A172 (cell line): ENCODE results near the gene ITIH5. TPM values are rescaled to one million over a fixed set of nuclear protein-coding genes. Genes with fewer than 3 reads are reported as not detected.

Source experiments
- DNase-seq: peaks from one replicate; pipeline ENCODE4 v3.0.0-alpha.2; 2015; ENCODE audit warnings: low spot score
- total RNA-seq: library from RNA; depleted of rRNA; stranded (reverse); fragments of >200 nt; shearing (Covaris generic); gene quantifications from 2 replicates; pipeline ENCODE4 v1.2.3, GENCODE V29; 2014

The ITIH5 gene
- total RNA-seq, 1 experiment from 2014 or later: 0.09 TPM

DNA sequence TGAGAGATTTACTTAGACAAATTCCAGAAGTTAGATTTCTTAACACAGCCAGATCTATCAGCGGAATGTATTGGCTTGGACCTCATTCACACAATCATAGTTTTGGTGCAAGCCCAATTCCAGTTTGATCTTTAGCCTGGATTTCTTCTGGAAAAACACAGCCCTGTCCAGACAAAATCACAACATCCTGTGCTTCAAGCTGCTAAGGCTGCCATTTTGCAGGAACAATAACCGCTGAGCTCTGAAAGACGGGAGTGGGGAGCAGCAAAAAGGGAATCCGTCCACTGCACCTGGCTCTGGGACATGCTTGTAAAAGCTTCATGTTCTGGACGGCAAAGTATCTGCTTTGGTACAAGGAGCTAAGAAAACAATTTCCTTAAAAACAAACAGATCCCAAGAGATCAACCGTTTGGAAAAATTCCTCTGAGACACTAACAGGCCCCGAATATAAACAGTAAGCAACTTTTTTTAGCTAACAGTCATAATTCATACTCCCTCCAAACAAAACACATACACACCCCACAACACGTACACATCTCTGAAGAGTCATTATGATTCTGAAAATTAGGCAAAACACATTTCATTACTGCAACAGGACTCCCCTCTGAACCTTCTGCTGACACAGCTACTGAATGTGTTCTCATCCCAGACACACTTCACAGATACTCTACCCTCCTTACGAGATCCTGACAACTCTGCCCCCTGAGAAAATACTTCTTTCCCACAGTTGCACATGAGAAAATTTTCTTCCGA, 32.4 kb downstream of the ITIH5 start:
- DNase-seq: no peak

DNA sequence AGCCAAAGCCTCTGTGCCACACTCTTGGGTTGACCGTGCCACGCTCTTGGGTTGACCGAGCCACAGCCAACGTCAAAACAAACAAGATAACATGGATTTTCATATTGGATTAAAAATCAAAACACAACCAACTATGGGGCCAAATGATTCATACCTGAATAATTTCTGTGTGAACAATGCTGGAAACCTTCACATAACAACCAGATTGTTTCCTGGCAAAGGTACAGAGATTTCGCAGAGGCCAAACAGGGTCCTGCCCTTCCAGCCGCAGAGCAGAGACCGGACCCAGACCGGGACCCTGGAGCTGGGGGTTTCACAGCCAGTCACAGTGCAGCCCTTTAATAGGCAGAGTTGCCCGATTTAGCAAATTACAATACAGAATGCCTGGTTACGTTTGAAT, 40.5 kb downstream of the ITIH5 start:
- no peak for DNase-seq

DNA sequence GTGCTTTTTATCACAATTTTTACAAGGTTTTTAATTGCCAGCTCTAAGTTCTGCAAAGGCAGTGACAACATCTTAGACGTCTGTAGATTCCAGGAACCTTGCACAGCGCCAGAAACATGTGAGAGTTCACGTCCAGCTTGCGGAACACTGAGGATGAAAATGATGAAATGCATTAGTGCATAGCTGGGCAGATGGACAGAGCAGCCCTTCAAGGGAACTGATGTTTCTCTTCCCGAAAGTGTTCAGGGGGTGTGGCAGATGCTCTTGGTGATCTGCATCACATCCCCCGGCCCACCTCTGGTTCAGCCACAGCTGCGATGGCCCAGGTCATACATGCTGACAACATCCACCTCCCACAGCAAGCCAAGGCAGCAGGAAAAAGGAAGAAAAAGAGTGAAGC, 40.9 kb downstream of the ITIH5 start:
- DNase-seq: no peak

DNA sequence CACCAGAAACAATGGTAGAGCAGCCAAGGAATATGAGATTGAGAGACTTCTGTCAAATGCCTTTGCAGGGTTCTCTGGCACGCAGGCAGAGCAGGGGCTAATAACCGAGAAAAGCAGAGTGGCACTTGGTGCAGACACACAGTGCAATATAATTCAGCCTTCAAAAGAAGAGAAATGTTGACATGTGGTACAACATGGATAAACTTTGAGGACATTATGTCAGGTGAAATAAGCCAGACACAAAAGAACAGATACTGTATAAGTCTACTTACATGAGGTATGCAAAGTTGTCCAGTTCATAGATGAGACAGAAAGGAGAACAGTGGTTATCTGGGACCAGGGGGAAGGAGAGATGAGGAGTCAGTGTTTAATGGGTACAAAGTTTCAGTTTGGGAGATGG, 41.8 kb downstream of the ITIH5 start:
- DNase-seq: no peak

DNA sequence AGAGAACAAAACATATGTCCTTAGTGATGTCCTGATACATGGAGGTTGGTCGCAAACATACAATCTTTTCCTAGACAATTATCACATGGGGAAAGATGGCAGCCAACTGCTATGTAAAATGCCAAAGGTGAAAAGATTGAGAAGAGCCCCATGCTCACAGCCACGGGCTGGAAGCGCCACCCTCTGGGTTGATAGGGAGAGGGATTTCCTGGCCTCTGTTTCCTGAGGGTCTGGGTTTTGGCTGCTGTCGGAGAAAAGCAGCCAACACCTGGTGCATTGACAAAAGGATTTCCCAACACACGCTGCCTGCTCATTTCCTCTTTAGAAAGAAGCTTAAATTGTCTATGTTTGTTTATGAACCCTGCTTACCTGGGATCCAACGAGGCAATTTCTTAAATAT, 43.8 kb downstream of the ITIH5 start:
- no peak for DNase-seq

DNA sequence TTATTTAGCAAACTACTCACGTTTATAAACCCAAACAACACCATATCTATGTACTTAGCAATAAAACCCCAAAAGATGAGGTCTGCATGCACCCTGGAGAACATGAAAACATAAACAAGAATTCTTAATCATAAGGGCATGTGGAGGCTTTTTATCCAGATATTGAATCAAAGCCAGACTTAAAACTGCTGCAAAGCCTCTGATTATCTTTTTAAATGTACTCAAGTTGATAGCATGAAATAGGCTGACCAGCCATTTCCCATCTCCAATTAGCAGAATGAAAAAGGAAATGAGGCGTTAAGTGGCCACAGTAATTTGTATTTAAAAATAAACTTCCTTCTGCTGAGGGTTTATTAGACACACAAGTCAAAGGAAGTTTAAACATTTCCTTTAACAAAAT, 48.3 kb downstream of the ITIH5 start:
- no peak for DNase-seq

DNA sequence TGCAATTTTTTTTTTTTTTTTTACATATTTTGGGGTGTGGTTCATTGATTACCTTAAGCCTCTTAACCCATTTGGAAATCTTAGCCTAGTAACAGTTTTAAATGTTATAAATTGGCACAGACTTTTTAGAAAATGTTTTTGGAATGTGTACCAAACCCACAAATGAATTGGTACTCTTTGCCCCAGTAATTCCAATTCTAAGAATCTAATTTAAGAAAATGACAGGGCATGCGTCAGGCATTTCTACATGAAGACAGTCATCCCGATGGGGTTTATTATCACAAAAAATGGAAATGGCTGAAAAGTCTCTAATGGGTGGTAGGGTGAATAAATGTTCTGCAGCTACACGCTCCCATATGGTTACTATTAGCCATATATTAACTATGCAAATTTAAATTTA, 54.9 kb downstream of the ITIH5 start:
- DNase-seq: no peak

DNA sequence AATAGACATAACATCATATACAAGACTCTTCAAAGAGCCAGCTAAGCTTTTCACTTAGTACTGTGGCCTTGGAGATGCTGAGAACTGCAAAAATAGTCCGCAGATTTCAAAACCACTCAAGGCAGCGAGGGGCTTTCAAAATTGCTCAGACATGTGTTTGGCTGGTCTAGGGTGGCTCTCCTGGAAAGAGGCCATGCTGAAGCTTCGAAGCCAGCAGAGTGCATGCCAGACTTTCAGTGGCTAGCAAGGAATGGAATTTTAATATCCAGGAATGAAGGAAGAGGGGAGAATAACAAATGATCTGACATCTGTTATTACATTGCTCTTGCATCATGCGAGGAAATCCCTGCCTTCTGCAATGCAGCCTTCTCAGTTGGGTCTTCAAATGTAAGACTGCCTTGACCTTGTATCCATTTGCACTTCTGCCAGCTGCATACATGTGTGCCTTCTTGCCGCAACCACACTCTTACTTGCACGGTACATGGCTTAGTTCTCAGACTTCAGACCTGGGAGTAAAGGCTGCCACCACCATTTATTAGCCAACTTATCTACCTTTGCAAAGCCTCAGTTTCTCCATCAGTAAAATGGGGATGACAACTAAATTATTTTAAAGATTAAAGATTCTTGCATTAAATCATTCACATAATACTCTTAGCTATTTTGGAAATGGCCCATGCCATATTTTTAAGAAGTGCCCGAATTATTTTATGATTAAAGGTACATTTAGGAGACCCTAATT, 55.9 kb downstream of the ITIH5 start:
- peak; percentile 29 for DNase-seq

DNA sequence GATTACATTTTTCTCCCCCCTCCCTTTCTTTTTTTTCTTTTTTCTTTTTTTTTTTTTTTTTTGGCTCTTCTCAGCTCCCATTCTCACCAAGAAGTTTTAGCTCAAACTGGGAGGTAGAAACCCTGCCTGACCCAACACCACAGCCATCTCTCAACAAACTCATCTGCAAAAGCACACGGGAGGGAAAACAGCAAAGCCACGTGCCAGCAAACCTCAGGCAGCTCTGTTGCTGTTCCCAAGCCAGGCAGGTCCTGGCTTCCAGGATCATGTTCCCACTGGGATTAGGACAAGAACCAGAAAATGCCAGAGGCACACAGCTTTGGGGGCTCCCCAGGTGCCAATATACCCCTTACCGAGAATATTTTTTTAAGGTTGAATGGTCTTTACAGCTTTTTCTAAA, 56.7 kb downstream of the ITIH5 start:
- no peak for DNase-seq

DNA sequence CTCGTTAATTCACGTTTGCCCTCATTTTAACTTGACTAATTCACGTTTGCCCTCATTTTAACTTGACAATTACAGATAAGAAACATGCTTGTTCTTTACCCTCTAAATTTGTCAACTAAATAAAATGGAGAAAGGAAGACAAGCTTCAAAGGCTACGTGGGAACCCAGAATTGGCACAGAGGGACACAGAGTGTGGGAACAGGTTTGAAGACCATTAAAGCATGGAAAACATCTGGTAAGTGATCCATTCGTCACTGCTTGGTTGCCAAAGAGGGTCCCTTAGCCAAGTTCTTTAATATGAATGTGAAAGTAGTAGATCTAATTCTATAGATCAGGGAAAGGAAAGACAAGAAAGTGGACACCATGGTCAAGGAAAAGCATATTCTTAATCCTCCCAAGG, 57.2 kb downstream of the ITIH5 start:
- DNase-seq: no peak

DNA sequence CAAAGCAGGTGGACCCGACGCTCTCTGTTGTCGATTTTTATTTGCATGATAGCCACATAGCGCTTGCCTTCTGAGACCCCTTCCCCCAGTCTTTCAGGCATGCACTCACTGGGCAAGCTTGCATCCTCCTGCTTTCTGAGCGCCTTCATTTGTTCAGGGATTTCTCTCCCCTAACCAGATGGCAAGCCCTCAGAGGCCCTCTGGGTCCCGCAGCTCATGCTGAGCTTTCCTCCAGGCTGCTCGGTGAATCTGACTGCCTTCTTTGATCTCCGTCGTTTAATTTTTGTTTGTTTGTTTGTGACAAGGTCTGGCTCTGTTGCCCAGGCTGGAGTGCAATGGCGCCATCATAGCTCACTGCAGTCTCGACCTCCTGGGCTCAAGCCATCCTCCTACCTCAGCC, 58.8 kb downstream of the ITIH5 start:
- DNase-seq: no peak

DNA sequence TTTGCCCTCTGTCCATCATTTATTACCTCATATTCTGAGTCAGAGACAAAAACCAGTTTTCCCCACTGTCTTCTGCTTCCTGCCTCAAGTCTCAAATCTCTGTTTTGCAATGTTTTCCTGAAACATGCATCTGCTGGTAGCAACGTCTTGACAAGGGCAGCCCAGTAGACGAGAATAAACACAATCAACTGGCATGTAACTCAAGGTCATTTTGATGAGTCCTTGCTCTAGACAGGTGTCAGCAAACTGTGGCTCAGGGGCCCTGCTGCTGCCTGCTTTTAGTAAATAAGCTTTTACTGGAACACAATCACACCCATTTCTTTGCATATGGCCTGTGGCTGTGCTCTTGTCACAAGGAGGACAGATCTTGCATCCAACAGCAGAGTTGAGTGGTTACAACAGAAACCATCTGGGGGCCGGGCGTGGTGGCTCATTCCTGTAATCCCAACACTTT, 59.8 kb downstream of the ITIH5 start:
- DNase-seq: no peak

DNA sequence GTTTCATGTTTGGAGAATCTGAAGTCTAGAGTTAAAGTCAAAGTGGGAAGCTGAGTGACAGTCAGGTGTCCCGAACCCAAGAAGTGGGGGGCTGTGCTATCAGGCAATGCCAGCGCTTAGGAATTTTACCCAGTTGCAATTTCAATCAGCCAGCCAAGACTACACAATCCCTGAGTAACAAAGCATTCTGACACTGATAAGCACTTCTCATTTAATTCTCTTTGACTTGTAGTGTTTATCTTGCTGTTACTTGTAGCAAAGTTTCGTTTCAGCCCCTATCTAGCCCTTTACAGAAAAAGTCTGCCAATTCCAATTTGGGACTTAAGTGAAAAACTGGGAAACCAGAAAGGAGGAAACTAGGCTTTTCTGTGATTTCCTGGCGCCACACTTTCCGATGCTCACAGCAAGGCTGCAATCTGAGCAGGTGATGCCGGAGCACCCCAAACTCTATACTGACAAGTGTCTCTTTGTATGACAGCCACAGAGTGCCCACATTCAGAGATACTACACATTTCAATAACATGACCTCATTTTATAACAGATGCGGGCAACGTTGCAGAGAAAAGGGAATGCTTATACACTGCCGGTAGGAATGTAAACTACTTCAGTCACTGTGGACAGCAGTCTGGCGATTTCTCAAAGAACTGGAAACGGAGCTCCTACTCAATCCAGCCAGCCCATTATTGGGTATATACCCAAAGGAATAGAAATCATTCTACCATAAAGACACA, 61.0 kb downstream of the ITIH5 start:
- peak; percentile 28 for DNase-seq

DNA sequence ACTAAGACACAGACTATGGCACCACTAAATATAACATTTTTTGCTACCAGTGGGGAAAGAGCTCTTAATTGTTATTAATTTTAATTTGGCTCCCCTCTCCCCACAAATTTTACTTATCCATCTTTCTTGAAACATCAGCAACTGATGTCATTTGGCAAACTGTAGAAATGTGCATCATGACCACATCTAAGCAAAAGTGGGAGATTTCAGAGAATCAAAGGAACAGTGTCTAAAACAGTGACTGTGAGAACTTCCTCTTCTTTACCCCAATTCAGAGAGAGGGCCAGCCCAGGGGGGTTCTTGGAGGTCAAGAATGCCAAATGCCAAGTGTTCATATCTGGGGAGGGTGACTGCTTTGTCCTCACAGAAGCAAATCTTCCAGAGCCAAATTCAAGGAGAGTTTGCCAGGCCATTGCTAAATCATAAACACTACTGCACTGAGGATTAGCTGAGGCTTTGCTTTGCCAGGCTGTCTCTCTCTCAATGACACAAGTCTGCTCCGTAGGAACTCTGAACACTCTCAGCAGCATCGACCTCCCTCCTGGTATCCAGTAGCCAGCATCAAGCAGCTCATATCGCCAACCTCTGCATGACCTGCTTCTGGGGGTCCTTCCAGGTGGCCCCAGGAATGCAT, 65.6 kb downstream of the ITIH5 start:
- DNase-seq: no peak

DNA sequence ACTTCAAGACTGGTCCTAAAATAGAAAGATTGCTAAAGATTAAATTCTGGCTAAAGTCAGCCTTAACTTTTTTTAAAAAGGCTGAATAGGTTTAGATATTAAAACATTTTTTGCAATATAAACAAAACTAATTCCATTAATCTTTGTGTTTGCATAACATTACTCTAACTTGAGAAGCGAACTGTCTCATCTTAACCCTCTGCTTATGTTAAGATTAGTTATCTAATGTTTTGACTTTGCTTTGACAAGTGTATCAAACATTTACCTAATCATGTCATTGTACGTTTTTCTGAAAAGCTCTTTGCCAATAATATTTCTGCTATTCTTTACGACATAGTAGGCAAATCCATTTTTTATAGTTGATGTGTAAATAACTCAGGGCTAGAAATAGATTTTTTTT, 68.0 kb downstream of the ITIH5 start:
- no peak for DNase-seq

DNA sequence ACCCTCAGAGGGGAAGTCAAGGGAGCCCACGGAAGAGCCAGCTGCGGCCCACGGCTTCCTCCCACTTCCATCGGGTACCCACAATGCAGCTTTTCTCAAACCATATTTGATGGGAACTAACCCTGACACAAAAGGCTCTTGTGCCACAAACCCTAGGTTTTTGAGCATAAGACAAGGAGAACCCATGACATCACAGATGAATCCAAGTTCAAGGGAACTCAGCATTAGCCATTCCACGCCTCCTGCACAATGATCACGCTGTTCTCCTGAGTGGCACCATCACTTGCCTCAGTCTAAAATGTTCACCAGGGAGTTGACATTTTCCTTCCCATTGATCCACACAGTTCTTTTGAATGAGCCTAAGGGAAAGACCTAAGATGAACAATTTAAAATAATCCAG, 70.4 kb downstream of the ITIH5 start:
- no peak for DNase-seq

DNA sequence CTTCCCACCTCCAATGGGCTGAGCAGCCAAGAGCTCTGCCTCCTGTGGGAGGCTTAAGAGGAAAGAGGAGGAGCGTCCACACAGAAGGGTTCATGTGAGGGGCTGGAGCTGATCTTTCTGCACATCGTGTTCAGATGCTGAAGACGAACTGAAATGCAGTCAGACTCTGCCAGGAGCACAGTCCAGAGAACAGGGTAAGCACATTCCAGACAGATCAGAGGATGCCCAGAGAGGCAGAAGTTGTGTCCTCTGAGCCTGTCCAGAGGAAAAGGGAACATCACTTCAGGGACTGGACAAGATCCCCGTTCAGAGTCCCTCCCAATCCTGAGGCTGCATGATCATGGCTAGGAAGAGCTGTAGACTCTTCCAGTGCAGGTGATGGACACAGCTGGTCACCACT, 72.9 kb downstream of the ITIH5 start:
- DNase-seq: no peak

DNA sequence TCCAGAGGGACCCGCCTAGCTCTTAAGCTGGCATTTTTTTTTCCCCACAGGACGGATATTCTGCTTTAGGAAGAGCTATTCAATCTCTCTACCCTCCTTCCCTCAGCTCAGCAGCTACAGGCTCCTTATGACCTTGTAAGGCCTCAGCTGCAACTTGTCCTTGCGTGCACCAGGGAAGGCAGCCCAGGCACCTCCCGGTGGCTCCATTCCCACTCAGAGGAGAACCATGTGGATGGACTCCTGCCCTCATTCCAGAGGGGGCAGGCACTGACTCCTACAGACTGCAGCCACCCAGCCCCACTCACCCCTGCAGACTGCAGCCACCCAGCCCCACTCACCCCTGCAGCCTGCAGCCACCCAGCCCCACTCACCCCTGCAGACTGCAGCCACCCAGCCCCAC, 73.7 kb downstream of the ITIH5 start:
- DNase-seq: no peak

DNA sequence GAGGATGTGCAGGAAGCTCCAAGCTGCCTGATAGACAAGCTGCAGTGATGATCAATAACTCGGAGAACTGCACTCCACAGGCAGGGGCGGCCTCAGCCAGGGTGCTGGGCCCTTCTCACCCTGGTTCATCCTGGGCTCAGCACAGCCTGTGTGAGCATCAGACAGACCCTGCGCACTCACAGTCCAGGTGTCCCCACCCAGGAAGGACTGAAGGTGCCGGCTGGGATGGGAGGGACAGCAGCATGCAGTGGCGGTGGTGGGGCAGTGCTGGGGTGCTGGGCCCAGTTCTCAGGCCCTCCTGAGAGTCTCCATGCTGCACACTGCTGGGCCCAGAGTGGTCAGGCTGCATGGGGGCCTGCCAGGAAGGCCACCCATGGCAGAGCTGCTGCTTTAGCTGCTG, 74.1 kb downstream of the ITIH5 start:
- no peak for DNase-seq

DNA sequence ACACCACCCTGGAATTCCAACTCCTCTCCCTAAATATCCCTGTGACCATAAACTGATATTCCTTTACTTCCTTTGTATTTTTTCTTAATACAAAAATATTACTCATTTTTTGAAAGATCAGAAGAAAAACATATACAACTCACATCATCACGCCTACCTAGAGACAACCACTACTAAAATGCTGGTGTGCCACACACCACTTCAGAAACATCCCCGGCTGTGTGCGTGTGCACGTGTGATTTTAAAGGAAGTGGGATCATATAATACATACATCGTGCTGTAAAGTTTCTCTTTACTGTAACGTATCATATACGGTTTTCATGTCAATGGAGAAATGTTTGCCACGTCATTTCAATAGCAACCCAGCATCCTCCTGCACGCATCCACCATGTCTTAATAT, 76.5 kb downstream of the ITIH5 start:
- DNase-seq: no peak

DNA sequence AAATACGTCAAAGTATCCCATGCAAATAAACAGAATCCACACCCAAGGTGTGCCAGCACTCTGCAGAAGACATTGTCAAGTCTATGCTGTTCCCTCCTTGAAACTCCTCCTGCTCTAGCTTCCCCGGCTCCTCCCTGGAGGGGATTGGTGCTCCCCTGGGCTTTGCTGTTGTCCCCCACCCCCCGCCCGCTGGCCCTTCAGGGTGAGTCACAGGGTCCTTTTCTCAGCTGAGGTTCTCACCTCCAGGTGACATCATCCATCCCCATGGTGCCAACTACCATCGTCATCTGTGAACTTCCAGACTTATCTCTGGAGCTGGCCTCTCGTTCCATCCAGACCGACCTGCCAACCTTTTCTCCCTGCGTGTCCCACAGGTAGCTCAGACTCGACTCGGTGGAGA, 77.0 kb downstream of the ITIH5 start:
- no peak for DNase-seq

DNA sequence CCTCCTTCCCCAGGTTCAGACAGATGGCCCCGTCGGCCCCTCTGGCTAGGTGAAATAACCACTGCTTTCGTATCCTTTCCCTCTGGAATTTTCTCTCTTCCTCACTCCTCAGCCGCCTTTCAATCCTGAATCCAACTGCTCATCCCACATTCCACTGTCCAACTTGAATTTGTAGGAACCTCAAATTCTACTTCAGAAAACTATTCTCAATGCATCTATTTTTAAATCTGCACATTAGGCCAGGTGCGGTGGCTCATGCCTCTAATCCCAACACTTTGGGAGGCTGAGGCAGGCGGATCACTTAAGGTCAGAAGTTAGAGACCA, 78.9 kb downstream of the ITIH5 start:
- DNase-seq: no peak
